ENCODE data around the gene MRPL21.

The MRPL21 gene

GRCh38 chr11:68946416-68947090 lies 42.9 kb upstream of the MRPL21 start:
- Histone ChIP-seq H3K36me3 (ENCODE audit: insufficient read depth, low read length) (no peaks in the 10 kb centered on the region), H2AFZ (ENCODE audit: low read length) (no peak overlapping the region), H3K9me2 (ENCODE audit: low read depth, low read length) (no peaks in the 10 kb centered on the region), H4K20me1 (ENCODE audit: insufficient read depth, low read length) (no peaks in the 10 kb centered on the region), H3K79me2 (ENCODE audit: insufficient read depth, low read length) (no peaks in the 10 kb centered on the region), H3K4me2 (ENCODE audit: low read length) (no peak overlapping the region), H3K9ac (ENCODE audit: low read length) (no peak overlapping the region), H3K27me3 (ENCODE audit: insufficient read depth, low read length) (0 out of 2 replicates have a peak, but pooled peaks cover 6% of the 10 kb centered on the region), H3F3A (ENCODE audit: insufficient read depth, low read length) (no peaks in the 10 kb centered on the region), H3K27ac (ENCODE audit: low read depth, low read length, poor library complexity, severe bottlenecking) (no peak overlapping the region), H3K4me3 (ENCODE audit: low read depth, low read length, poor library complexity, severe bottlenecking) (no peak overlapping the region), H3K9me3 (ENCODE audit: low read length) (no peaks in the 10 kb centered on the region), H3K4me1 (ENCODE audit: insufficient read depth, low read length, severe bottlenecking) (no peaks in the 10 kb centered on the region)
- TF ChIP-seq EZH2 (IDR thresholded peaks at IDR 0.05; ENCODE audit: borderline replicate concordance, low read length) (no peak), CTCF (IDR thresholded peaks at IDR 0.05; ENCODE audit: low read length) (no peak)

GRCh38 chr11:68942751-68943271 lies 39.2 kb upstream of the MRPL21 start:
- H3K27ac ChIP-seq (ENCODE audit: low read depth, low read length, poor library complexity, severe bottlenecking): no peak overlapping the region
- H3K79me2 ChIP-seq (ENCODE audit: insufficient read depth, low read length): no peaks in the 10 kb centered on the region
- H3K4me3 ChIP-seq (ENCODE audit: low read depth, low read length, poor library complexity, severe bottlenecking): no peak overlapping the region
- H3K27me3 ChIP-seq (ENCODE audit: insufficient read depth, low read length): no peaks in the 10 kb centered on the region
- H3K9me3 ChIP-seq (ENCODE audit: low read length): no peaks in the 10 kb centered on the region
- no peak overlapping the region for H3K4me2 ChIP-seq (ENCODE audit: low read length)
- no peaks in the 10 kb centered on the region for H4K20me1 ChIP-seq (ENCODE audit: insufficient read depth, low read length)
- TF ChIP-seq EZH2 (IDR thresholded peaks at IDR 0.05; ENCODE audit: borderline replicate concordance, low read length) (no peak), CTCF (IDR thresholded peaks at IDR 0.05; ENCODE audit: low read length) (no peak)
- H3K9me2 ChIP-seq (ENCODE audit: low read depth, low read length): no peaks in the 10 kb centered on the region
- no peak overlapping the region for H2AFZ ChIP-seq (ENCODE audit: low read length)
- peaks cover 10% of the 10 kb centered on the region; the same call in 1 of the 2 replicates for H3K36me3 ChIP-seq (ENCODE audit: insufficient read depth, low read length)
- H3K9ac ChIP-seq (ENCODE audit: low read length): no peak overlapping the region
- no peaks in the 10 kb centered on the region for H3F3A ChIP-seq (ENCODE audit: insufficient read depth, low read length)
- no peaks in the 10 kb centered on the region for H3K4me1 ChIP-seq (ENCODE audit: insufficient read depth, low read length, severe bottlenecking)

GRCh38 chr11:68942095-68942620 lies 38.5 kb upstream of the MRPL21 start:
- no peak for TF ChIP-seq CTCF (IDR thresholded peaks at IDR 0.05; ENCODE audit: low read length)
- TF ChIP-seq EZH2 (IDR thresholded peaks at IDR 0.05; ENCODE audit: borderline replicate concordance, low read length): no peak
- Histone ChIP-seq H3K36me3 (ENCODE audit: insufficient read depth, low read length) (peaks cover 17% of the 10 kb centered on the region; the same call in 1 of the 2 replicates), H3K9me2 (ENCODE audit: low read depth, low read length) (no peaks in the 10 kb centered on the region), H3K79me2 (ENCODE audit: insufficient read depth, low read length) (no peaks in the 10 kb centered on the region), H3K4me1 (ENCODE audit: insufficient read depth, low read length, severe bottlenecking) (no peaks in the 10 kb centered on the region), H3K9ac (ENCODE audit: low read length) (no peak overlapping the region), H3K4me3 (ENCODE audit: low read depth, low read length, poor library complexity, severe bottlenecking) (no peak overlapping the region), H3K9me3 (ENCODE audit: low read length) (no peaks in the 10 kb centered on the region), H4K20me1 (ENCODE audit: insufficient read depth, low read length) (no peaks in the 10 kb centered on the region), H3K27me3 (ENCODE audit: insufficient read depth, low read length) (no peaks in the 10 kb centered on the region), H2AFZ (ENCODE audit: low read length) (no peak overlapping the region), H3K4me2 (ENCODE audit: low read length) (no peak overlapping the region), H3F3A (ENCODE audit: insufficient read depth, low read length) (no peaks in the 10 kb centered on the region), H3K27ac (ENCODE audit: low read depth, low read length, poor library complexity, severe bottlenecking) (no peak overlapping the region)
